HG03066 (cell line): Measurements from ENCODE around the gene TP53I3.
"Not testable (repeated sequence)": the region's sequence is repeated elsewhere in the genome, so short reads cannot be mapped to it uniquely, and the experiment has no call there.

Experiments used
- ATAC-seq: cut with Tn5 transposase; IDR thresholded peaks from one replicate; pipeline ENCODE4 v1.9.1; 2021; ENCODE audit warnings: low read depth; ENCODE audit not compliant: unreplicated experiment

The TP53I3 gene

GRCh38 chr2:24084386-24085199 is at the start of gene TP53I3:
Gene TP53I3 (minus strand): TSS chr2:24084834. CDS start chr2:24084326, 508 bp downstream.
- peak; percentile 74 for ATAC-seq

- no peak for ATAC-seq
Measured at GRCh38 chr2:24132543-24132942, 47.9 kb upstream of the TP53I3 start.

GRCh38 chr2:24125956-24126355 is 41.3 kb upstream of the TP53I3 start:
- no peak for ATAC-seq

- ATAC-seq = no peak
Measured at GRCh38 chr2:24123922-24124580, 39.4 kb upstream of the TP53I3 start.

DNA sequence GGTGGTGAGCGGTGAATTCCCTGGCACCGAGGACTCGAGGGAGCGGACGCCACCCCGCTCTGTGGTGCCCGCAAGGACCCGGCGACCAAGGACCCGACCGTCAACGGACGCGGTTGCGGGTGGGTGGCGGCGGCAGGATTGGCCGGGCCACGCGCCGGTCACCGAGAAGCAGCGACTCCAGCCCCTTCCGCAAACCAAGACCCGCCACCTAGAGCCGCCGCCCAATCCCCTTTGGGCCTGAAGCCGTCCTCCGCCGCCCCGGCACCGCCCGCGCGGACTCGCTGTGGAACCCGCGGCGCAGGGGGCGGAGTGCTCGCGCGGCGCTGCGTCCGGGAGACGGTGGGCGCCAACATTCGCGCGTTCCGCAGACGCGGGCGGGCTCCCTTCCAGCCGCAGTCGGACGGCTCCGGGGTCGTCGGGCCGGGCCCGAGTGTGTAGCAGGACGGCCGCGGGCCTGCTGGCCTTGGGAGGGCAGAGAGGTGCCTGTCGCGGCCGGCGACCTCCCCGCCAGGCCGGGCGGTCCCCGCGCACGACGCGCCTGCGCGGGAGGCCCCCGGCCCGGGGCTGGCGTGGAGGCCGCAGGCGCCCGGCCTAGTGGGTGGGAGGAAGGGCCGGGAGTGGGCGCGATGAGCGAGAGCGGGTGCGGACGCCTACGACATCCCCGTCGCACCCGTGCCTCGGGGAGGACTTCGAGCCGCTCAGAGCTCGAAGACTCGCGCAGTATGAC is 38.7 kb upstream of the TP53I3 start, which contains the start of the genes FAM228B and PFN4:
TSS of gene FAM228B (plus strand) at position 275 of the 727 bp plus-strand sequence. CDS start 893 bp downstream, outside the sequence.
TSS of gene PFN4 (minus strand) at position 140 of the 727 bp plus-strand sequence. CDS start 799 bp downstream, outside the sequence.
- ATAC-seq = peak; percentile 94

DNA sequence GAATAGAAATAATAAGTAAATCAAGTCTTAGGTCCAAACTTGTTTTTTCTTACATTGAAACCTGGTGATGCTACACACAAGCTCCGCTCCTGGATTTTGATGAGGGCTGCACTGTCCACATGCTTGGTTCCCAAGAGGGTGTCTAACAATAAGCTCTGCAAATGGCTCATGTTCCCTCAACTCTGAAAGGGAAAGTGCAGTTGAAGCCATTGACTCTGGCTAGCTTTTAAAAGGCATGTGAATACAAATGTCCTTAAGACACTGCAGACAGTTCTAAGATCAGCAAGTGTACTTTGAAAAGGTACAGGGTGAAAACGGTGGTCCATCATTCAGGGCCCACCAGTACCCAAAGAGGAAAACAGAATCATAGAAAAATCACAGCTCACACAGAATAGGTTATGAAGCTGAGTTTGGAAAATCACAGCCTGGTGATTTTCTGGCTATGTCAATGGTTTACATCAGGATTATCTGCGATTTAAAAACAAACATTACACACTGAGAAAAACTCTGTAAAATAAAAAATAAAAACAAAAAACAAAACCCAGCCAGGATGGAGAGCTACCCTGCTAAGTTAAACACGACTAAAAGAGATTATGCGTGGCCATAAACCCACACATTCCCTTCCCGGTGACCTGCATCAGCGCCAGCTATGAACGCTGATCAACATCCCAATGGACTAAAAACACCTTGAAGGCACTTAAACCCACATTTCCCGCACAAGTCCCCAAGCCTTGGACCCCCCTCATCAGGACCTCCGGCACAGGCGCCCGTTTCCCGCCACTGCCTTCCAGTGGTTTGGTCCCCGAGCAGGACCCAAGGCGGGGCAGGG is 37.9 kb upstream of the TP53I3 start:
- ATAC-seq = no peak

GRCh38 chr2:24121469-24121868 is 36.8 kb upstream of the TP53I3 start:
- ATAC-seq = no peak

DNA sequence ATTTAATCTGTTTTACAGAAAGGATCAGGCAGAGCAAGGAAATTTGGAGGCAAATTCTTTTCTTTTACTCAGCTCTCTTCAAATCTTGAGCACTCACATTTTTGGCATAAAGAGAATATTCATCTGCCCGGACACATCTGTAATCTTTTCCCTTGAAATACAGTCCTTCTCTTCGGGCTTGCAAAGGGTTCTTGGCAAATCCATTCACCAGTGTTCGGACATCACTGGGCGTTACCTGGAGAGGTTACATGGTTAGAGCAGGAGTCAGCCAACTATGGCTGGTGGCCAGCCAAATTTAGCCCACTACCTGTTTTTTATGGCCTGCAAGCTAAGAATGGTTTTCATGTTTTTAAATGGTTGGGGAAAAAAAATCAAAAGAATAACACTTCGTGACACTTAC is 36.4 kb upstream of the TP53I3 start:
- ATAC-seq = no peak

DNA sequence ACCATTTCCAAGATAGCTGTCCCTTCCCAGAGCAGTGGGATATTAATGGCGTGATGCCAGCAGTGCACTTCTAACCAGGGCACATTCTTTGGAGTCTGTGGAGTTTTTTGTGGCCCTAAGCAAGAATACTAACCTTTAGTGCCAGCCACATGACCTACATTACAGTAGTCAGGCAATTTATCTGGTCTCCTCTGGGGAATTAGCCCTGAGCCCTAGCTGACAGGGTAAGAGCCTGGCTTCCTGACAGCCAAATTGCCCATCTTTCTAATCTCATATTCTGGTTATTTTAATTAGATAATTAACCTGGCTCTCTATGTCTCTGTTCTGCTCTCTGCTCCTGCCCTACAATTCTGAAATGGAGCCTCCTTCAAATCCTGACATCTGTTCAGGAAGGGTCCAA is 33.3 kb upstream of the TP53I3 start:
- ATAC-seq = no peak

- no peak for ATAC-seq
Measured at GRCh38 chr2:24115057-24115456, 30.4 kb upstream of the TP53I3 start.

GRCh38 chr2:24111407-24111901 is 26.8 kb upstream of the TP53I3 start:
- no peak for ATAC-seq

- ATAC-seq = no peak
Measured at GRCh38 chr2:24110660-24111303, 26.1 kb upstream of the TP53I3 start.

- ATAC-seq = not testable (repeated sequence)
Measured at GRCh38 chr2:24109431-24109830, 24.8 kb upstream of the TP53I3 start.

DNA sequence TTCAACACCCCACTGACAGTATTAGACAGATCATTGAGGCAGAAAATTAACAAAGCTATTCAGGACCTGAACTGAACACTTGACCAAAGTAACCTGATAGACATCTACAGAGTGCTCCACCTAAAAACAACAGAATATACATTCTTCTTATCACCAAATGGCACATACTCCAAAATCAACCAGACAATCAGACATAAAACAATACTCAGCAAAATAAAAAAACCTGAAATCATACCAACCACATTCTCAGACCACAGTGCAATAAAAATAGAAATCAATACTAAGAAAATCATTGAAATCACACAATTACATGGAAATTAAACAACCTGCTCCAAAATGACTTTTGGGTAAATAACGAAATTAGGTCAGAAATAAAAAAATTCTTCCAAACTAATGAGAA is 22.7 kb upstream of the TP53I3 start:
- no peak for ATAC-seq

DNA sequence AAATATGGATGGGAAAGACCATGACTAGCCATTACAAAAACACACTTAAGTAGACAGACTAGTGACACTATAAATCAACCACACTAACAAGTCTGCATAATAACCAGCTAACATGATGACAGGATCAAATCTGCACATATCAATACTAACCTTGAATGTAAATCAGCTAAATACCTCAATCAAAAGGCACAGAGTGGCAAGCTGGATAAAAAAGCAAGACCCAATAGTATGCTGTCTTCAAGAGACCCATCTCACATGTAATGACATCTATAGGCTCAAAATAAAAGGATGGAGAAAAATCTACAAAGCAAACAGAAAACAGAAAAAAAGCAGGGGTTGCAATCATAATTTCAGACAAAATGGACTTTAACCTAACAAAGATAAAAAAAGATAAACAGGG is 22.2 kb upstream of the TP53I3 start:
- no peak for ATAC-seq

GRCh38 chr2:24105816-24106215 is 21.2 kb upstream of the TP53I3 start:
- ATAC-seq = no peak

DNA sequence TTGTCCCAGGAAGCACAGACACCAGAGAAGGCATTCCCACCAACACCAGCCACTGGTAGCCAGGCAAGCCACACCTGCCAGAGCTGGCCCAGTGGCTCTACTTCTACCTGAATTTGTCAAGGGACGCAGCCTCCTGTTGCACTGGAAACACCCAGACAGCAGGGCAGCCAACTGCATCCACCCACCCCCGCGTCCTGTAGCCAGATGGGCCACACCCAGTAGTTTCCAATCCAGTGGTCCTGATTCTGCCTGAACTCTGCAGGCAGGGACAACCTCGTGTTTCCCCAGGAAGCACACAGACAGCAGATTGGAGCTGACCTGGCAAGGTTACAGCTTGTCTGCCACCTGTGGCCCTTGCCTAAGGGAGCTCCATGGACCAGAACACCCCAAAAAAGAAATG is 20.3 kb upstream of the TP53I3 start:
- no peak for ATAC-seq

- no peak for ATAC-seq
Measured at GRCh38 chr2:24104110-24104650, 19.5 kb upstream of the TP53I3 start.

DNA sequence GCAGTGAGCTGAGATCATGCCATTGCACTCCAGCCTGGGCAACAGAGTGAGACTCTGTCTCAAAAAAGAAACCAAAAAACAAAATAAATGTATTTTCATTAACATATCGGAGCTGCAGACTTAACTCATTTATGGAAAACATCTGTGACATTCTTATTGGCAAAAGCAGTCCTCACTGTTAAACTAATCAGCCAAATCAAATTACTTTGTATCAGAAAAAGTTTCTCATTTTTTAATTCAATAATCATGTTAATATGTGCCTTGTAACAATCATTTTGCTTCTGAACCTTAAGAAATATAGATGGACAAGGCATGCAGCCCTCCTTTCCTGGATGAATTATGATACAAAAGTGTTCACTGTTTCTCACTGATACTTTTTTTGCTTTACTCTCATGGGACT is 18.0 kb upstream of the TP53I3 start:
- ATAC-seq = no peak
